HUES6 (cell line): ENCODE results near the gene KRT73.

Experiments used
- H3K27ac ChIP-seq: 2 replicates; pipeline ENCODE4 v1.7.0; 2013; ENCODE audit warnings: low read depth, mild to moderate bottlenecking, low read length, inconsistent platforms
- H3K27me3 ChIP-seq: 2 replicates; pipeline ENCODE4 v1.6.1; 2013; ENCODE audit warnings: low read length; ENCODE audit not compliant: control insufficient read depth, insufficient read depth
- H3K36me3 ChIP-seq: 2 replicates; pipeline ENCODE4 v1.6.1; 2013; ENCODE audit warnings: low read length; ENCODE audit not compliant: control insufficient read depth, insufficient read depth
- H3K4me1 ChIP-seq: 2 replicates; pipeline ENCODE4 v1.6.1; 2013; ENCODE audit warnings: low read length; ENCODE audit not compliant: control insufficient read depth, insufficient read depth
- H3K4me3 ChIP-seq: 2 replicates; pipeline ENCODE4 v1.5.1; 2013; ENCODE audit warnings: low read depth, low read length
- H3K9ac ChIP-seq: one replicate; pipeline ENCODE4 v1.6.1; 2013; ENCODE audit warnings: mild to moderate bottlenecking, low read length
- H3K9me3 ChIP-seq: 2 replicates; pipeline ENCODE4 v1.6.1; 2013; ENCODE audit warnings: low read depth, low read length; ENCODE audit not compliant: control insufficient read depth, insufficient read depth

KRT73 gene

GRCh38 chr12:52645982-52646381 is 27.6 kb upstream of the KRT73 start:
- Histone ChIP-seq H3K9me3 (no peaks in the 10 kb centered on the region), H3K9ac (no peak overlapping the region), H3K36me3 (no peaks in the 10 kb centered on the region), H3K27ac (no peak overlapping the region), H3K4me3 (no peak overlapping the region), H3K4me1 (no peaks in the 10 kb centered on the region), H3K27me3 (peaks cover 10% of the 10 kb centered on the region; the same call in 1 of the 2 replicates)

DNA sequence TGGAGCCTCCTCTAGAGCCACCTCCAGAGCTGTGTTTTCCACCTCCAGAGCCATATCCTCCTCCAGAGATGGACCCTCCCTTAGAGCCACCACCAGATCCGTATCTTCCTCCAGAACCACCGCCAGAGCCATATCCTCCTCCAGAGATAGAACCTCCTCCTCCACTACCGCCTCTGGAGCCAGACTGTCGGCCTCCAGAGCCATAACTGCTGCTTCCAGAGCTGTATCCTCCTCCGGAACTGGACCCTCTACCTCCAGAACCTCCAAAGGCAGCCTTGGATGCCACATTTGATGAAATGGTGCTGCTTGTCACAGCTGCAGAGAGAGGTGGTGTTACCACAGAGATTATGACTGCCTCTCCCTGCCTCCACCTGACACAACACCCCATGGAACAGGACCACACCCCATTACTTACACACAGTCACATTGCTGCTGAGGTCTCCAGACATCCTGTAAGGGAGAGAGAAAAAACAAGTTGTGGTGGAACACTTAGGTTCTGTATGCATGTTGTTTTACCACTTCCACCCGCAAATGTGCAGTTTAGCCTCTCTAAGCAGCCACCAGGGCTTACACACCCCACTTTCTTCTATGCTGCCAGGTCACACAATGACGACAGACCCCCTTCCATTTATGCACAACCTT is 26.9 kb upstream of the KRT73 start:
- H3K9me3 ChIP-seq, result no peaks in the 10 kb centered on the region
- H3K4me3 ChIP-seq, result no peak overlapping the region
- no peaks in the 10 kb centered on the region for H3K36me3 ChIP-seq
- H3K27me3 ChIP-seq, result peaks cover 10% of the 10 kb centered on the region; the same call in 1 of the 2 replicates
- H3K4me1 ChIP-seq, result no peaks in the 10 kb centered on the region
- no peak overlapping the region for H3K9ac ChIP-seq
- no peak overlapping the region for H3K27ac ChIP-seq

- no peaks in the 10 kb centered on the region for H3K36me3 ChIP-seq
- H3K9me3 ChIP-seq, result no peaks in the 10 kb centered on the region
- no peak overlapping the region for H3K4me3 ChIP-seq
- no peak overlapping the region for H3K9ac ChIP-seq
- H3K27ac ChIP-seq, result no peak overlapping the region
- no peaks in the 10 kb centered on the region for H3K4me1 ChIP-seq
- peaks cover 10% of the 10 kb centered on the region; the same call in 1 of the 2 replicates for H3K27me3 ChIP-seq
These were observed 25.7 kb upstream of the KRT73 start for GRCh38 chr12:52644078-52644415.

GRCh38 chr12:52643233-52644077 is 25.1 kb upstream of the KRT73 start:
- H3K4me3 ChIP-seq, result no peak overlapping the region
- H3K4me1 ChIP-seq, result no peaks in the 10 kb centered on the region
- no peak overlapping the region for H3K27ac ChIP-seq
- H3K9ac ChIP-seq, result no peak overlapping the region
- peaks cover 10% of the 10 kb centered on the region; the same call in 1 of the 2 replicates for H3K27me3 ChIP-seq
- H3K9me3 ChIP-seq, result no peaks in the 10 kb centered on the region
- H3K36me3 ChIP-seq, result no peaks in the 10 kb centered on the region

GRCh38 chr12:52641468-52641867 is 23.1 kb upstream of the KRT73 start:
- H3K27ac ChIP-seq, result no peak overlapping the region
- H3K9me3 ChIP-seq, result no peaks in the 10 kb centered on the region
- no peak overlapping the region for H3K4me3 ChIP-seq
- peaks cover 10% of the 10 kb centered on the region; the same call in 1 of the 2 replicates for H3K27me3 ChIP-seq
- H3K36me3 ChIP-seq, result no peaks in the 10 kb centered on the region
- H3K9ac ChIP-seq, result no peak overlapping the region
- no peaks in the 10 kb centered on the region for H3K4me1 ChIP-seq

- Histone ChIP-seq H3K27ac (no peak overlapping the region), H3K4me1 (no peaks in the 10 kb centered on the region), H3K9ac (no peak overlapping the region), H3K27me3 (no peaks in the 10 kb centered on the region), H3K36me3 (no peaks in the 10 kb centered on the region), H3K4me3 (no peak overlapping the region), H3K9me3 (no peaks in the 10 kb centered on the region)
These were observed 18.9 kb upstream of the KRT73 start for GRCh38 chr12:52637299-52637698.

GRCh38 chr12:52636592-52637258 is 18.4 kb upstream of the KRT73 start:
- H3K4me1 ChIP-seq, result no peaks in the 10 kb centered on the region
- no peak overlapping the region for H3K27ac ChIP-seq
- H3K9me3 ChIP-seq, result no peaks in the 10 kb centered on the region
- no peaks in the 10 kb centered on the region; the same call in 1 of the 2 replicates for H3K27me3 ChIP-seq
- no peak overlapping the region for H3K9ac ChIP-seq
- no peaks in the 10 kb centered on the region for H3K36me3 ChIP-seq
- no peak overlapping the region for H3K4me3 ChIP-seq

DNA sequence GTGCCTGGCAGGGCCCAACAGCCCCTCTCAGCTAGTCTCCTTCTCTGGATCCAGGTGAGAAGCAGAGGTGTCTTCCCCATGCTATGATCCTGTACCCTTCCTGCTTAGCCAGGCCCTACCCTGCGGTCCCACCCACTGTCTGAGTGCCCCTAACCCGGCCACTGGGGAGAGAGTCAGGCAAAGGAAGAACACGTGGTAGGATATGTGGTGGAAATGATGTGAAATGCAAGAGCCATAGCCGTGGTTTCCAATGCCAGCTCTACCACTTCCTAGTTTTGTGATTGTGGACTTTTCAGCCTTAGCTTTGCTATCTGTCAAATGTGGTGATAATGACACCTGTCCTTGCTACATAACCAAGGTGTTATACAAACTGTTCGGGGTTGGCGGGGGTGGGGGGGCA is 17.8 kb upstream of the KRT73 start:
- no peak overlapping the region for H3K9ac ChIP-seq
- H3K9me3 ChIP-seq, result no peaks in the 10 kb centered on the region
- no peaks in the 10 kb centered on the region; the same call in 1 of the 2 replicates for H3K27me3 ChIP-seq

GRCh38 chr12:52634266-52635056 is 16.1 kb upstream of the KRT73 start:
- Histone ChIP-seq H3K36me3 (no peaks in the 10 kb centered on the region), H3K27me3 (no peaks in the 10 kb centered on the region; the same call in 1 of the 2 replicates), H3K4me3 (no peak overlapping the region), H3K4me1 (no peaks in the 10 kb centered on the region), H3K9me3 (no peaks in the 10 kb centered on the region), H3K27ac (no peak overlapping the region), H3K9ac (no peak overlapping the region)

More for the DNA sequence above, 17.8 kb upstream of the KRT73 start:
- Histone ChIP-seq H3K36me3 (no peaks in the 10 kb centered on the region), H3K27ac (no peak overlapping the region), H3K4me3 (no peak overlapping the region), H3K4me1 (no peaks in the 10 kb centered on the region)

DNA sequence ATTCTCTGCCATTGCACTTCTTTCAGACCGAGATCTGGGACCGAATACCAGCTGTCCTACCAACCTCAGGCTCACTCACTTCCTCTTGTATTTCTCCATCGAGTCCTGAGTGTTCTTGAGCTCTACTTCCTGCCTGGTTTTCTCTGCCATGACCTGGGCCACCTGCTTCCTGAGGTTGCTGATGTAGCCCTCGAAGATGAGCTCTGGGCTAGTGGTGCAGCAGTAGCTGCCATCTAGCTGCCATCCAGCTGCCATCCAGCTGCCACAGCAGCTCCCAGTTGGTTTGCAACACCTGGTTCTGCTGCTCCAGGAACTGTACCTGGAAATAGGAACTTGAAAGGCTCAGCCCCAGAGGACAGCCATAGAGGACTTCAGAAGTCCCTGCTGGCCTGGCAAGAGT is 15.0 kb upstream of the KRT73 start:
- no peak overlapping the region for H3K27ac ChIP-seq
- H3K4me1 ChIP-seq, result no peaks in the 10 kb centered on the region
- no peaks in the 10 kb centered on the region; the same call in 1 of the 2 replicates for H3K27me3 ChIP-seq
- H3K4me3 ChIP-seq, result no peak overlapping the region
- no peaks in the 10 kb centered on the region for H3K9me3 ChIP-seq
- H3K36me3 ChIP-seq, result no peaks in the 10 kb centered on the region
- no peak overlapping the region for H3K9ac ChIP-seq
